GM21528 (cell line): ENCODE data around the gene PPP1R12B.
A peak's percentile ranks its signal among the peaks of the same experiment; 100 is the strongest.
"Not testable (repeated sequence)": the region's sequence is repeated elsewhere in the genome, so short reads cannot be mapped to it uniquely, and the experiment has no call there.

Experiments
- ATAC-seq: cut with Tn5 transposase; IDR thresholded peaks from one replicate; pipeline ENCODE4 v1.9.1; 2021; ENCODE audit warnings: mild to moderate bottlenecking, moderate library complexity; ENCODE audit not compliant: unreplicated experiment, low FRiP score

PPP1R12B gene

GRCh38 chr1:202520857-202521216 lies 172.3 kb downstream of the PPP1R12B start:
- ATAC-seq: not testable (repeated sequence)

DNA sequence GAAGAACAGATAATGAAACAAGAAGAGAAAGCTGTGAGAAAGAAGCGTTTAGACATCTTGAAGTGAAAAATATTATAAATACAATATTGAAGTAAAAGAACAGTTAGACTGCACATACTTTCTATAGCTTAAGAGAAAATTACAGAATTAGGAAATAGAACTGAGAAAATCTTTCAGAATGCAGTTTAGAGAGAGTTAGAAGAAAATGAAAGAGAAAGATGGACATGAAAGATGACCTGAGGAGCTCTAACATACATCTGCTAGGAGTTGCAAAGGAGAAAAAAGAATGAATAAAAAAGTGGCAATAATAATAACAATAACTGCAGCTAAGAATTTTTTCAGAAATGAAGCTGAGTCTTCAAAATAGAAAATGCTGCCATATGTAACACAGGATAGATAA lies 173.0 kb downstream of the PPP1R12B start:
- ATAC-seq: not testable (repeated sequence)

GRCh38 chr1:202521886-202522285 lies 173.4 kb downstream of the PPP1R12B start:
- no peak for ATAC-seq

GRCh38 chr1:202526056-202526455 lies 177.6 kb downstream of the PPP1R12B start:
- not testable (repeated sequence) for ATAC-seq

DNA sequence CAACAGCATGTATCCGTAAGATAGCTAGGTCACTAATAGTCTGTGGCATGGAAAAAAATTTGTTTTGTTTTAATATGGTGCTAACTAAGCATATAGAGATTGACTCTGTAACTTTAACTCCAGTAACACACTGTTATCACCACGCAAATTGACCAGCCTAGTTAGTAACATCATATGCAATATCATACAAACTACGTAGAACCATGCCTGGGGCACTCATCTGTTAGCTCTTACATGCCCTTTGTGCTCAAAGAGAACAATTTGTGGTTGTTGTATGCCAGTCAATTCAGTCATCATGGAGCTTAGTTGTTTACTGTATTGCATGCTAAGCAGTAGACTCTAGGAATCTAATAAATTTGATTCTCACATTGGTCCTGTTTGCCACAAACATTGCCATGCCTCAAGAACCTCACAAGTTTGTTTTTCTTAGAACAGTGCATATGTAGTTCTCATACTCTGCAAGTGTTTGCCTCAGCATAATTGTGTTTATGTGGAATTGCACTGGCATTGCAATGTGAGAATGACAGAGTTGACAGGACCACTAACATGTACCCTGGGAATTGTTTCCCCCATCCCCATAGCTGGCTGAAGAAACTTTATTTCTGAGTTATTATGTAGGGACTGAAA lies 179.7 kb downstream of the PPP1R12B start:
- not testable (repeated sequence) for ATAC-seq

- not testable (repeated sequence) for ATAC-seq
Observed at GRCh38 chr1:202530686-202531085, 182.2 kb downstream of the PPP1R12B start.

GRCh38 chr1:202531472-202531811 lies 182.9 kb downstream of the PPP1R12B start:
- no peak for ATAC-seq

DNA sequence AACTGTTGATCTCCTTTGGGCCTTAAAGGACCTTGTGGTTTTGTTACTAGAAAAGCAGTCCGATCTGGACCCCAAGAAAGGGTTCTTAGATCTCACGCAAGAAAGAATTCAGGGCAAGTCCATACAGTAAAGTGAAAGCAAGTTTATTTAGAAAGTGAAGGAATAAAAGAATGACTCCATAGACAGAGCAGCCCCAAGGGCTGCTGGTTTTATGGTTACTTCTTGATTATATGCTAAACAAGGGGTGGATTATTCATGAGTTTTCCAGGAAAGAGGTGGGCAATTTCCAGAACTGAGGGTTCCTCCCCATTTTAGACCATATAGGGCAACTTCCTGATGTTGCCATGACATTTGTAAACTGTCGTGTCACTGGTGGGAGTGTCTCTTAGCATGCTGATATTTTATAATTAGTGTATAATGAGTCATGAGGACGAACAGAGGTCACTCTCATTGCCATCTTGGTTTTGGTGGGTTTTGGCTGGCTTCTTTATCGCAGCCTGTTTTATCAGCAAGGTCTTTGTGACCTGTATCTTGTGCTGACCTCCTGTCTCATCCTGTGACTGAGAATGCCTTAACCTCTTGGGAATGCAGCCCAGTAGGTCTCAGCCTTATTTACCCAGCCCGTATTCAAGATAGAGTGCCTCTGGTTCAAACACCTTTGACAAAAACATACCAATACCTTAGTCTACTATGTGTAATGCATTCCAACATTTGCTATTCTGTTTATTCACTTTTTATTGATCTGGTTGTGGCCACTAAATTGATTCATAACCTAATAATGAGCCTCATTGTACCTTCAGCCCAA lies 183.5 kb downstream of the PPP1R12B start:
- ATAC-seq: not testable (repeated sequence)

DNA sequence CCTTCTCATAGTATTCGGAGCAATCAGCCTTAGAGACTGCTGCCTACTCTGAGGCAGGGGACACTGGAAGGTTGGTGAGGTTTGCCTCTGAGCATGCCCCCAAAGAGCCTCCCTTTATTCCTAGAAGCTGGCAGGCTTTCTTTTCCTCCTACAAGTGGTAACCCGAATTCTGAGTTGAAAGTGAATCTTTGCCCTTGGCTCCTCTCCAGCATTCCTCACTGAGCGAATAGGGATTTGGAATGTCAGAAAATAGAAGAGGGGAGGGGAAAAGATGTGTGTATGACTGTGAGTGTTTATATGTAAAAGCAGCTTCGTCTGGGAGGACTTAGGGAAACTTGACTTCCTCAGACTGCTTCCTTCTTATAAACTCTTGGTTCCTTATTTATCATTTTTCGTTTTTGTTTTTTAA lies 190.7 kb downstream of the PPP1R12B start:
- not testable (repeated sequence) for ATAC-seq

DNA sequence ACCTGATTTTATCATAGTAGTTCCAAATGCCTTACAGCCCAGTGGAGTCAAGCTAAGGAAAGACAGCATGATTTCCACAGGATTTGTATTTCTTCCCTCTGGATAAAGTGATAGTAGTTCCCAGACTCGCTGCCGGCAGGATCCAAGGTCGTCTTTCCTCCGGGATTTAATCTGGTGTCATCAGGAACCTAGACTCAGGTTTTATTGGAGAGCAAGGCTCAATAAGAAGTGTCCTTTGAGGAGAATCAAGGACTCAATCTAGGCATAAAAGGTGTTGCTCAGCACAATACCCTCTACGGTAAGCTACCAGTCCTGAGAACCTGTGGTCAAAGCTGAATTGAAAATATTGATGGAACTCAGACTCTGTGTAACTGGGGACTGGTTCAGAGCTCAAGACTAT lies 191.1 kb downstream of the PPP1R12B start:
- not testable (repeated sequence) for ATAC-seq

- ATAC-seq: no peak
Observed at GRCh38 chr1:202540014-202540413, 191.5 kb downstream of the PPP1R12B start.

GRCh38 chr1:202540448-202540847 lies 191.9 kb downstream of the PPP1R12B start:
- ATAC-seq: no peak

- ATAC-seq: not testable (repeated sequence)
Observed at GRCh38 chr1:202540858-202541257, 192.4 kb downstream of the PPP1R12B start.

- not testable (repeated sequence) for ATAC-seq
Observed at GRCh38 chr1:202542415-202542814, 193.9 kb downstream of the PPP1R12B start.

GRCh38 chr1:202543537-202543936 lies 195.0 kb downstream of the PPP1R12B start:
- not testable (repeated sequence) for ATAC-seq

GRCh38 chr1:202544766-202545449 lies 196.4 kb downstream of the PPP1R12B start:
- not testable (repeated sequence) for ATAC-seq

DNA sequence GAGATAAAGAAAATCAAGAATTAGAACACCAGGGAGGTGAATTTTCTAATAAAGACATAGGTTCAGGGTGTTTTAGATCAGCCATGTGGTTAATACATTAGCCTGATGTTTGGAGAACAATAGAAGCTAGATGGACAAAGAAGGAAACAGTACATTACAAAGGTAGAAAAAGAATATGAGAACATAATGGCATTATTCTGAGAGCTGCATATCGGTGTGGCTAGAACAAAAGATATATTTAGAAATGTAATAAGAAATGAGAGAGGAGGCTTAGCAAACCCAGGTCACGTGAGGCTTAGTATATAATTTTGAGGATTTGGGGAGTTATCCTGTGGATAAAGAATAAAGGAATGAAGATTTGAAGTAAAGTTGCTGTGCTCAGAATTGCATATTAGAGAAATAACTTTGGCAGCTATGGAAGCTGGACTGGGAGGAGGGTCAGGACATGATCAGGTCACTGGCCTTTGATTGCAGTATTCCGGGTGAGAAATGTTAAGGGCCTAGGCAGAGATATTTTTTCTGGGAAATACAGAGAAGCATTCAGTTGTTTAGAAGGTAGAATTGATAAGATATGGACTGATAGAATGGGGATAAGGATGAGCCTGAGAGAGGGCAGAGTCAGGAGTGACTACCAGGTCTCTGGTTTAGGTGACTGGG lies 197.3 kb downstream of the PPP1R12B start:
- not testable (repeated sequence) for ATAC-seq

DNA sequence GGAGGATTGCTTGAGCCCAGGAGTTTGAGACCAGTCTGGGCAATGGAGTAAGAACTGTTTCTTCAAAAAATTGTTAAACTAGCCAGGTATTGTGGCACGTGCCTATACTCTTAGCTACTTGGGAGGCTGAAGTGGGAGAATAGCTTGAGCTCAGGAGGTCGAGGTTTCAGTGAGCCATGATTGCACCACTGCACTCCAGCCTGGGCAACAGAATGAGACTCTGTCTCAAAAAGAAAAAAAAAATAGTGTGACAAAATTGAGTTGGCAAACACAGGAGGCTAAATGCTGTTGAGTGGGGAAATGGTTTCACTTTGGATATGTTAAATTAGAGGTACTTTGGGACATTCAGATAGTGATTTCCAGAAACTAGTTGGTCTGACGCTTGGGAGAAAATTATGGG lies 197.9 kb downstream of the PPP1R12B start:
- peak; percentile 20 for ATAC-seq

DNA sequence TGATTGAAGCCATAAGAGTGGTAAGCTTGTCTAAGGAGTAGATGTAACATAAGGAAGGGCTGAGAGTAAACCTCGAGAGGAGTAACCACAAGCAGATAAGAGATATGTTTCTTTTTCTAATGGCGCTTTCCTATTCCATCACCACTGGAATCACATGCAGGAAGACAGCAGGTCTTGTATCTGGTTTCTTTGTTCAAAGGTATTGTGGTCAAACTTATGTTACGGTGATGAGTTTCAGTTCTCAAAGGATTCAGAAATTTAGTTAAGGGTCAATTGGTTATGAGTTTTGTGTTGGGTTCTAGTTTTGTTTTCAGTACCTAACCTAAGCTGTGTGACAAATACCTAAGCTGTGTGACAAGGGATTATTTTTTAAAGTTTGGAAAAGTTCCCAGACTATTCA lies 198.3 kb downstream of the PPP1R12B start:
- peak; percentile 71 for ATAC-seq

GRCh38 chr1:202547215-202547614 lies 198.7 kb downstream of the PPP1R12B start:
- ATAC-seq: no peak

GRCh38 chr1:202550088-202550487 lies 201.6 kb downstream of the PPP1R12B start:
- not testable (repeated sequence) for ATAC-seq
